Breast epithelium (tissue), 3 donors: Measurements from ENCODE around the gene RSPH6A.

Experiments
- POLR2A ChIP-seq: fragments of 450-650 bp; IDR thresholded peaks from one replicate; pipeline ENCODE4 v1.6.1; 2016; ENCODE audit warnings: antibody characterized with exemption, mild to moderate bottlenecking, moderate library complexity
- TF ChIP-seq, protein P1 (sequence below), 3 donors: fragments of 450-650 bp; IDR thresholded peaks; one replicate each; pipeline ENCODE4 v1.5.1; 2016 to 2017; ENCODE audit warnings: antibody characterized with exemption in 3 of 3, mild to moderate bottlenecking in 3 of 3, moderate library complexity in 3 of 3

DNA sequence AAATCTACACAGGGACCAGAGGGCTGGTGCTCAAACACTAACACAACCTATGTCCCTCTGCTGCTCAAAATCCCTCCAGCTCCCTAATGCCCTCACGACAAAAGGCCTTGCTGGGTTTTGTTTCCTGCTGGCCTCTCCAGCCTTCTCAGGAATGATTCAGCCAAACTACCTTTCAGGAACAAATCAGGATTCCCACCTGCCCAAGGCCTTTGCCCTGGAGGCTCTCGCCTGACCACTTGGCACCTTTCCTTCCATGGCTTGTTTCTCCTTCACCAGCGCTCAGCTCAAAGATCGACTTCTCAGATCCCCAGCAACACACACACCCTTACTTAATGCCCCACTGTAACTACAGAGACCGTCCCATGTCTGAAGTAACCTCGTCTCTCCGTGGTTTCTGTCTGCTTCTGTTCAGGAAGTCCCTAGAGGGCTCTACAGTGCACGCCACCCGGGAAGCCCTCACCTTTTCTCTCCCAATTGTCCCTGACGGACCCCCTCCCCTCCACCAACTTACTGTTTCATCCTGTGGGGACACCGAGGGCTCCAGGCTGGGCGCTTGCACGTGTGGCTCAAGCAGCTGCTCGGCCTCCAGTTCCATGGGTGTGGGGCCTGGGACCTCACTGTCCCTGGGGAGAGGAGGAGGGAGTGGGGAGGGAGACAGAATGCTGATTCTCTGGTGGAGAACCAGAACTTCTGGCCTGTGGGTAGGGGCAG is 42.8 kb downstream of the RSPH6A start:
- TF ChIP-seq, protein P1, sequence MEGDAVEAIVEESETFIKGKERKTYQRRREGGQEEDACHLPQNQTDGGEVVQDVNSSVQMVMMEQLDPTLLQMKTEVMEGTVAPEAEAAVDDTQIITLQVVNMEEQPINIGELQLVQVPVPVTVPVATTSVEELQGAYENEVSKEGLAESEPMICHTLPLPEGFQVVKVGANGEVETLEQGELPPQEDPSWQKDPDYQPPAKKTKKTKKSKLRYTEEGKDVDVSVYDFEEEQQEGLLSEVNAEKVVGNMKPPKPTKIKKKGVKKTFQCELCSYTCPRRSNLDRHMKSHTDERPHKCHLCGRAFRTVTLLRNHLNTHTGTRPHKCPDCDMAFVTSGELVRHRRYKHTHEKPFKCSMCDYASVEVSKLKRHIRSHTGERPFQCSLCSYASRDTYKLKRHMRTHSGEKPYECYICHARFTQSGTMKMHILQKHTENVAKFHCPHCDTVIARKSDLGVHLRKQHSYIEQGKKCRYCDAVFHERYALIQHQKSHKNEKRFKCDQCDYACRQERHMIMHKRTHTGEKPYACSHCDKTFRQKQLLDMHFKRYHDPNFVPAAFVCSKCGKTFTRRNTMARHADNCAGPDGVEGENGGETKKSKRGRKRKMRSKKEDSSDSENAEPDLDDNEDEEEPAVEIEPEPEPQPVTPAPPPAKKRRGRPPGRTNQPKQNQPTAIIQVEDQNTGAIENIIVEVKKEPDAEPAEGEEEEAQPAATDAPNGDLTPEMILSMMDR (IDR thresholded peaks at IDR 0.05): no peak
- TF ChIP-seq POLR2A: no peak
